Measurements from ENCODE around the gene SLC35B4. TPM values are rescaled to one million over a fixed set of nuclear protein-coding genes. Genes with fewer than 3 reads are reported as not detected.
A peak's percentile ranks its signal among the peaks of the same experiment; 100 is the strongest.

SLC35B4 gene
- polyA plus RNA-seq, 6 donors from 2014 or later: 10.9 to 21.2 (median 14.9) TPM

- H3K27ac Mint-ChIP-seq: peak overlapping the region in 2 of 6 donors; percentile 14 to 80
- no peak overlapping the region for H3K4me3 Mint-ChIP-seq
- ATAC-seq (ENCODE audit: low read depth in 2 of 2) (no peak), DNase-seq (no peak)
- H3K36me3 Mint-ChIP-seq: no peaks in the 10 kb centered on the region
- peaks cover 0 to 5% (median 4%) of the 10 kb centered on the region in 3 donors for H3K4me1 Mint-ChIP-seq
- peaks cover 15 to 41% (median 21%) of the 10 kb centered on the region in 3 donors for H3K27me3 Mint-ChIP-seq
- peaks cover 0 to 8% (median 0%) of the 10 kb centered on the region in 7 donors for H3K9me3 Mint-ChIP-seq
These were observed 12.2 kb upstream of the SLC35B4 start for GRCh38 chr7:134328900-134329299.

DNA sequence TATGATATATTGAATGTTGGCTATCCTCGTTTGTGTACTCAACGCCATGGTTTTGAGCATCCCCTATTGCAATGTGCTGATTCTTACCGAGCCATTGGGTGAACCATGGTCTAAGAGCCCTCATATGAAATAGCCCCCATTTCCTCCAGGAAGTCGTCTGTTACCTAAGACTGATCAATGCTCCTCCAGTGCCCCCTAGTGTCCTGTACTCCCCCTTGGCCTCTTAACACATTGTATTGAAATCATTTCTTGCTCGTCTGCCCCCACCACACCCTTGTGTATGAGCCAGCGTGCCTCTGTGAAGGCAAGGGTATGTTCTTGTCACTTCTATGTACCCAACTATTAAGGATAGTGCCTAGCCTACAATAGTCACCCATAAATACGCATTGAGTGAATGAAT, 11.2 kb upstream of the SLC35B4 start:
- no peaks in the 10 kb centered on the region for H3K36me3 Mint-ChIP-seq
- peaks cover 0 to 11% (median 3%) of the 10 kb centered on the region in 7 donors for H3K9me3 Mint-ChIP-seq
- ATAC-seq (ENCODE audit: low read depth in 2 of 2): peak; percentile 90 to 91
- peaks cover 0 to 5% (median 4%) of the 10 kb centered on the region in 3 donors for H3K4me1 Mint-ChIP-seq
- H3K27me3 Mint-ChIP-seq: peaks cover 18 to 41% (median 24%) of the 10 kb centered on the region in 3 donors
- no peak overlapping the region for H3K27ac Mint-ChIP-seq
- no peak overlapping the region for H3K4me3 Mint-ChIP-seq
- peak; percentile 56 for DNase-seq

DNA sequence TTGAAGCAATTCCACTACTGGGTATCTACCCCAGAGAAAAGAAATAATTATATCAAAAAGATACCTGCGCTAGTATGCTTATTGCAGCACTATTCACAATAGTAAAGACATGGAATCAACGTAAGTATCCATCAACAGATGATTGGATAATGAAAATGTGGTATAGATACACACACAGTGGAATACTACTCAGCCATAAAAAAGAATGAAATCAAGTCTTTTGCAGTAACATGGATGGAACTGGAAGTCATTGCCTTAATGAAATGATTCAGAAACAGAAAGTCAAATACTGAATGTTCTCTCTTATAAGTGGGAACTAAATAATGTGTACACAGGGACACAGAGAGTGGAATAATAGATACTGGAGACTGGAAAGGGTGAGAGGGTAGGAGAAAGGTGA, 7.4 kb upstream of the SLC35B4 start:
- DNase-seq (no peak), ATAC-seq (ENCODE audit: low read depth in 2 of 2) (no peak)
- no peaks in the 10 kb centered on the region for H3K36me3 Mint-ChIP-seq
- H3K9me3 Mint-ChIP-seq: peaks cover 0 to 11% (median 3%) of the 10 kb centered on the region in 7 donors
- no peak overlapping the region for H3K4me3 Mint-ChIP-seq
- H3K4me1 Mint-ChIP-seq: peaks cover 0 to 5% (median 4%) of the 10 kb centered on the region in 3 donors
- H3K27ac Mint-ChIP-seq: no peak overlapping the region
- H3K27me3 Mint-ChIP-seq: peaks cover 13 to 31% (median 29%) of the 10 kb centered on the region in 3 donors

- H3K27ac Mint-ChIP-seq: no peak overlapping the region
These were observed 3.5 kb upstream of the SLC35B4 start for GRCh38 chr7:134320201-134320600.

DNA sequence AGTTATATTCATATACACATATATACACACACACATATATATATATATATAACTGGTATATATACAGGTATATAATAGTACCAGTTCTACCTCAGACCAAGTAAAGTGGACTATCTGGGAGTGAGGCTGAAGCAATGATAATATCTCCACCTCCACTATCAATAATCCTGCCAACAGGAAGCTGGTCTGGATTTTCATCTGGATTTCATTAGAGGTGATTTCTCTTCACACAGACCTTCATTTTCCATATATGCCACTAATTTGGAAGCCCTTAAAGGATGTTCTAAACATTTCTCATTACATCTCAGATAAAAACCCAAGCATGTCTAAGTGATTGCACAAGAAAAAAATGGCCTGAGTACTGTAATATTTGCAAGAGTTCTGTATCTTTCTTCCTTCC, 1.7 kb upstream of the SLC35B4 start:
- Mint-ChIP-seq H3K4me1 (peaks cover 11 to 23% (median 13%) of the 10 kb centered on the region in 3 donors), H3K36me3 (no peaks in the 10 kb centered on the region), H3K4me3 (peak overlapping the region in 1 of 8 donors; percentile 26), H3K27me3 (peaks cover 3 to 23% (median 13%) of the 10 kb centered on the region in 3 donors), H3K9me3 (peaks cover 0 to 3% (median 0%) of the 10 kb centered on the region in 7 donors), H3K27ac (no peak overlapping the region)
- ATAC-seq (ENCODE audit: low read depth in 2 of 2): no peak
- DNase-seq: no peak

More at GRCh38 chr7:134320201-134320600, 3.5 kb upstream of the SLC35B4 start:
- H3K4me3 Mint-ChIP-seq: no peak overlapping the region
- no peaks in the 10 kb centered on the region for H3K36me3 Mint-ChIP-seq
- peaks cover 0 to 8% (median 3%) of the 10 kb centered on the region in 7 donors for H3K9me3 Mint-ChIP-seq
- ATAC-seq (ENCODE audit: low read depth in 2 of 2) (no peak), DNase-seq (no peak)
- H3K4me1 Mint-ChIP-seq: peaks cover 11 to 18% (median 13%) of the 10 kb centered on the region in 3 donors
- peaks cover 8 to 31% (median 22%) of the 10 kb centered on the region in 3 donors for H3K27me3 Mint-ChIP-seq

GRCh38 chr7:134317434-134317833, 704 bp upstream of the SLC35B4 start:
- Mint-ChIP-seq H3K9me3 (no peaks in the 10 kb centered on the region), H3K27me3 (peaks cover 0 to 14% (median 9%) of the 10 kb centered on the region in 3 donors), H3K4me1 (peaks cover 11 to 23% (median 13%) of the 10 kb centered on the region in 3 donors), H3K36me3 (no peaks in the 10 kb centered on the region), H3K27ac (peak overlapping the region in 3 of 6 donors; percentile 40 to 55 (median 44)), H3K4me3 (peak overlapping the region; percentile 52 to 98 (median 96))
- DNase-seq: no peak
- ATAC-seq (ENCODE audit: low read depth in 2 of 2): peak in 1 of 2 donors; percentile 1

DNA sequence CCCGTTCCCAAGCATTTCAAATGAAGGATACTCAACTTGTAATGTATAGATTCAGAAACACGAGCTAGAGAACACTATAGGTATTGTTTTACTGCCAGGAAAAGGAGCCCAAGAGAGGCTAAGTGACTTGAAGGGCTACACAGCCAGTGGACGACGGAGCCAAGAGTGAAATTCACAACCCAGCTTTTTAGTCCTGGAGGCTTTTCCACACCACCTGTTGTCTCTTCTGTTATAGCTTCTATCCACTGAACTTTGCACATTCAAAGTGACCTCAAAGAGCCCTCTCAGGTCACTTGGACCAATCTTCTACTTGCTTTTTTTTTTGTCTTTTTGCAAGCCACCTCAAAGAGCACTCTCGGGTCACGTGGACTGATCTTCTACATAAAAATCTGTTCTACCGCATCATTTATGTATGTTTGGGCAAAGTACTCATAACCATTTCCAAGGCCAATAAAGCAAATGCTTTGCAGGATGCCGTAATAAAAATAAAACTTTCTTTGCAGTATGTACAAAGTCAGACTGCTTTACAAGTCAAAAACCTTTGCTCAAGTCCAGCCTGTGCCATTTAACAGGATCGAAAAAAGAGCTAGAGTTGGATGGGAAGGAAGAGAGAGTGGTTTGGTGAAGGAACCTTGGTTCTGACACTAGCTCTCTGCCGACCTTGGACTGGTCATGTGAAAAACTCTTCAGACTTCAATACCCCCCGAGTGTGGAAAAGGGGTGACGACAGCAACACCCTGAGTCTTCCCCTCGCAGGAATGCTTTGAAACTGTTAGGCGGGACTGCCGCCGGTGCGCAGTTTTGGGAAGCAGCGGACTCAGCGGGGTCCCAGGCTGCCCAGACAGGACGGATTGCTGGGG, 821 bp downstream of the SLC35B4 start:
- Mint-ChIP-seq H3K4me3 (peak overlapping the region; percentile 85 to 98 (median 96)), H3K27ac (peak overlapping the region in 5 of 6 donors; percentile 10 to 85 (median 33)), H3K27me3 (peaks cover 0 to 9% (median 6%) of the 10 kb centered on the region in 3 donors), H3K36me3 (no peaks in the 10 kb centered on the region), H3K4me1 (peaks cover 11 to 23% (median 13%) of the 10 kb centered on the region in 3 donors), H3K9me3 (no peaks in the 10 kb centered on the region)
- DNase-seq: no peak
- ATAC-seq (ENCODE audit: low read depth in 2 of 2): no peak

DNA sequence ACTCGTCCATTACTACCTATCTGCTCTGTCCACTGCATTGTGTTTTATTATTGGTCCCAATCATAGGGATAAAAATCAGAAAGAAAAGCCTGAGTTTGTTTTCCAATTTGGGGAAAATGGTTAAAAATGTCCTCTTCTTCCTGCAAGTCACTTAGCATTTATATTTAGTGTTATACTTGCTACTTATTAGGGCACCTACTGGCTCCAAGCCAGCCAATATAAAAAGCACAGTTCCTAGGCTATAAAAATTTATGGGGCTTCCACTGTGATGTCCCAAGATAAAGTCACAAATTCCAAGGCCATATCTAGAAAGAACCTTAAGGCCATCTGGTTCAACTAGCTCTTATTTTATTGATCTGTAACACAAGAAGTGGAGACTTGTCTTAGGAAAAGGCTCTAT, 3.2 kb downstream of the SLC35B4 start:
- DNase-seq (no peak), ATAC-seq (ENCODE audit: low read depth in 2 of 2) (no peak)
- no peaks in the 10 kb centered on the region for H3K9me3 Mint-ChIP-seq
- H3K4me3 Mint-ChIP-seq: no peak overlapping the region
- H3K27me3 Mint-ChIP-seq: no peaks in the 10 kb centered on the region
- no peaks in the 10 kb centered on the region for H3K36me3 Mint-ChIP-seq
- H3K4me1 Mint-ChIP-seq: peaks cover 8 to 23% (median 13%) of the 10 kb centered on the region in 3 donors
- peak overlapping the region in 1 of 6 donors; percentile 22 for H3K27ac Mint-ChIP-seq

DNA sequence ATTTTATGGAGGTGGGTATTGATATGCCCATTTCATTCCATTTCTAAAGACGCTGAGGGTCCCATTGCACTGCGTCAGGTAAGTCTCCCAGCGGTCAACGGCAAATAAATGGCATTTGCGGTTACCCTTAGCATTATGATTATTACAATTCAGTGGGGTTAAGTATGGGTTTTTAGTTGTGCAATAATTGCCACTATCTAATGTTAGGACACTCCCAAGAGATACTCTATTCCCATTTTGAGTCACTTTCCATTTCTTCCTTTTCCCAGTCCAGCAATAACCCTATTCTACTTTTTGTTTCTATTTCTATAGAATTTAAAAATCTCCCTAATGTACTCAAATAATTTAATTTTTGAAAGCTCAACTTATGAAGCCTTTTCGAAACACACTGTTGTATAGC, 4.0 kb downstream of the SLC35B4 start:
- peak overlapping the region in 1 of 8 donors; percentile 17 for H3K4me3 Mint-ChIP-seq
- ATAC-seq (ENCODE audit: low read depth in 2 of 2) (no peak), DNase-seq (no peak)
- peak overlapping the region in 1 of 6 donors; percentile 24 for H3K27ac Mint-ChIP-seq
- H3K27me3 Mint-ChIP-seq: no peaks in the 10 kb centered on the region
- H3K36me3 Mint-ChIP-seq: peaks cover 7% of the 10 kb centered on the region in 2 donors
- H3K9me3 Mint-ChIP-seq: no peaks in the 10 kb centered on the region
- peaks cover 8 to 23% (median 13%) of the 10 kb centered on the region in 3 donors for H3K4me1 Mint-ChIP-seq

- no peak for DNase-seq
- Mint-ChIP-seq H3K27ac (peak overlapping the region in 1 of 6 donors; percentile 14), H3K4me3 (no peak overlapping the region), H3K4me1 (peaks cover 5 to 15% (median 6%) of the 10 kb centered on the region in 3 donors), H3K27me3 (no peaks in the 10 kb centered on the region), H3K9me3 (no peaks in the 10 kb centered on the region), H3K36me3 (peaks cover 7 to 8% of the 10 kb centered on the region in 2 donors)
- ATAC-seq (ENCODE audit: low read depth in 2 of 2): no peak
These were observed 4.9 kb downstream of the SLC35B4 start for GRCh38 chr7:134311807-134312206.

DNA sequence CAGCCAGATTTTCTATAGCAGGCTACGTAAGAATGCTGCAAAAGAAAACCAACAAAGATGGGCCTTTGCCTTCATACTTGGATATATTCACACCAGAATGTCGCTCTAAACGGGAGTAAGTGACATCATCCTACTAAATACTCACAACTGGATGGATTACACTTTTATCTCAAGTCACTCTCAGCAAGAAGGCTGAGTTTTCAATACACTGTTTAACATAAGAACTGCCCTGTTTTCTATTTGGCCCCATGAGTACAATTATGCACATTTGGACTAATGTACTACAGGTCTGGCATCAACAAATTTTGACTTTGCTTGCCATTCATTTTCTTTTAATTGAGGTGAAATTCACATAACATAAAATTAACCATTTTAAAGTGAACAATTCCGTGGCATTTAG, 8.2 kb downstream of the SLC35B4 start:
- Mint-ChIP-seq H3K27ac (no peak overlapping the region), H3K4me1 (no peaks in the 10 kb centered on the region), H3K4me3 (no peak overlapping the region), H3K27me3 (no peaks in the 10 kb centered on the region), H3K36me3 (peaks cover 14 to 15% of the 10 kb centered on the region in 2 donors), H3K9me3 (no peaks in the 10 kb centered on the region)
- DNase-seq: no peak
- ATAC-seq (ENCODE audit: low read depth in 2 of 2): no peak

GRCh38 chr7:134307320-134307719, 9.4 kb downstream of the SLC35B4 start:
- Mint-ChIP-seq H3K4me1 (no peaks in the 10 kb centered on the region), H3K27me3 (no peaks in the 10 kb centered on the region), H3K9me3 (no peaks in the 10 kb centered on the region), H3K36me3 (peaks cover 14 to 15% of the 10 kb centered on the region in 2 donors), H3K27ac (no peak overlapping the region), H3K4me3 (no peak overlapping the region)
- ATAC-seq (ENCODE audit: low read depth in 2 of 2): no peak
- DNase-seq: no peak

GRCh38 chr7:134302120-134302519, 14.6 kb downstream of the SLC35B4 start:
- no peaks in the 10 kb centered on the region for H3K4me1 Mint-ChIP-seq
- DNase-seq (no peak), ATAC-seq (ENCODE audit: low read depth in 2 of 2) (no peak)
- H3K9me3 Mint-ChIP-seq: no peaks in the 10 kb centered on the region
- no peak overlapping the region for H3K27ac Mint-ChIP-seq
- H3K27me3 Mint-ChIP-seq: no peaks in the 10 kb centered on the region
- H3K36me3 Mint-ChIP-seq: peaks cover 13% of the 10 kb centered on the region in 2 donors
- H3K4me3 Mint-ChIP-seq: no peak overlapping the region

DNA sequence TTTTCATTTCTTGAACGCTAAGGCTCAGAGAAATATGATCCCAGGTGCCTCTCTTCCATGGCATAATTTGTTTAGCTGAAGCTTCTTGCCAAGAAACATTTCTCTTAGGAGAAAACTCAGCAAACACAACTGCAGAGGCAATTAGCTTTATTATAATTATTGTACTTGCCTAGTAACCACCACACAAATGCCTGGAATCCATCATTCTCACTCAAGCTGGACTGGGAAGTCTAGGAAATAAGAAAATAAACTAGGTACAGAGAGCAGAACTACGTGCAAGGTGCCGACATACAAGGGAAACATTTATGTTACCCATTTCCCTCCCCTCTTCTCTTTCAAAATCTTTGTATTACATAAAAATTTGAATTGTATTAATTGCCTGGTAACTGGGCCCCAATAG, 15.1 kb downstream of the SLC35B4 start:
- Mint-ChIP-seq H3K4me3 (no peak overlapping the region), H3K9me3 (no peaks in the 10 kb centered on the region), H3K27ac (no peak overlapping the region), H3K4me1 (no peaks in the 10 kb centered on the region), H3K27me3 (no peaks in the 10 kb centered on the region), H3K36me3 (peaks cover 13% of the 10 kb centered on the region in 2 donors)
- ATAC-seq (ENCODE audit: low read depth in 2 of 2) (no peak), DNase-seq (no peak)

Measured in naive B cell (primary cell).